HG03280 (cell line): ENCODE data around the gene JHY.

ENCODE experiments used
- ATAC-seq: cut with Tn5 transposase; IDR thresholded peaks from one replicate; pipeline ENCODE4 v1.9.1; 2021; ENCODE audit warnings: mild to moderate bottlenecking, moderate library complexity; ENCODE audit not compliant: unreplicated experiment

JHY gene

DNA sequence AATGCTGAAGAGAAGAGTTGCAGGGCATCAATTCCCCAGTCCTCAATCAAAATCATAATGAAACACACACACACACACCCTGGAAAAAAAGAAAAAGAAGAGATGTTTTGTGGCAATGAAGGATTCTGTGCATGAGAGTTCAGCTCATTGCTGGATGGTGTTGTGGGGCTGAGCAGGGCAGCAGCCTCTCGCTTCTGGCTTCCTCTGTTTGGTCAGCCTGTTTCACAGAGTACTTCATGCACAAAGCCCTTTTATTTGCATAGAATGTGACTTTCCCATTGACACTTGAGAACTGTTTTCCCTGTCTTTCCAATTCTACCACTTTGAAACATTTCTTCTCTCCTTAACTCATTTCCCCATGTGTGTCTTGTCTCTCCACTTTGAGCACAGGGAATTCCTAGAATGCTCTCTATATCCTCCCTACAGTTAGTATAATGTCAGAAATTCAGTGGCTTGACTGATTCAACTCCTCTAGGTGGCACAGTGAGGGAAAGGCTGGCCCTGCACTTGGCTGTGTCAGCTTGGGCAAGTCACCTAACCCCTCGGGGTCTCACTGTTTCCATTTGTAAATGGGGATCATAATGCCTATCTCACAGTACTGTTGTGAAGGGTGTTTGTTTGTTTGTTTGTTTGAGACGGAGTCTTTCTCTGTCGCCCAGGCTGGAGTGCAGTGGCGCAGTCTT lies 124.4 kb downstream of the JHY start:
- ATAC-seq, result no peak
